Measurements from ENCODE around the gene LIN7B. TPM values are rescaled to one million over a fixed set of nuclear protein-coding genes. Genes with fewer than 3 reads are reported as not detected.

LIN7B gene
- total and polyA plus RNA-seq, 2 of the 13 experiments (the other 11 are each of a cell fraction or from before 2014, with no cell fraction given) = 5.3 to 7.6 TPM

DNA sequence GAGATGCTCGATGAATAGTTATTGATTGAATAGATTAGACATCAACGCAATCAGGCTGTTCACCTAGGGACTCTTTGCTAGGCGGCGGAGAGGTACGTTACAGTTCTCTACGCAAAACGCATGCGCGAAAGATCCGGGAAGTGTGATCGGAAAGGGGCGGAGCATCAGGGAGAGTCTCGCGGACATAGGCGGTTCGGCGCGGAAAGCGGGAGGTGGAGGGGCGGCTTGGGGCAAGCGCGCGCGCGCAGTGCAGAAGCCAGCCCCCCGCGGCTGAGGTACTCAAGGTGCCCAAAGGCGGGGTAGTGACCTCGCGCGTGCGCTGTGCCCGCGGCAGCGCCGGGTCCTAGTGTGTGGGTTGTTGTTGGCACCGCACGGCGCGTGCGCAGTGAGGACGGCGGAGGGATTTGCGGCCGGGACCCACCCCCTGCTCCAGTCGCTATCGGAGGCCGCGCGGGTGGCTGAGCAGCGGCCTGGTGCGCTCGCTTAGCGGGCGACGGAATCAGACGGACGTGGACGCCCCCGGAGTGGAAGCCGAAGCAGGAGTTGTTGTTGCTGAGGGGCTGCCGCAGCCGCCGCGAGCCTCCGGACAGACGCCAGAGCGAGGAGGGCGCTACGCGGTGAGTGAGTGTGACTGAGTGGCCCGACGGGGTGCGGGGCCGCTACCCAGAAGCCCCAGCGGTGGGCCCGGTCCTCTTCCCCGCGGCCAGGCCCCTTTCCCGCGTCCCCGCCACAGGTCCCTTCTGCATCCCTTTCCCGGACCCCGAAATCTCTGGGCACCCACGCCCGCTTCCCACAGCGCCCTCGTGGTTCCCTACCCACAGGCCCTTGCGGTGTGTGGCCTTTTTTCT lies 28.9 kb upstream of the LIN7B start, which contains the start of gene SNRNP70 (continued):
- TF ChIP-seq, protein P1, sequence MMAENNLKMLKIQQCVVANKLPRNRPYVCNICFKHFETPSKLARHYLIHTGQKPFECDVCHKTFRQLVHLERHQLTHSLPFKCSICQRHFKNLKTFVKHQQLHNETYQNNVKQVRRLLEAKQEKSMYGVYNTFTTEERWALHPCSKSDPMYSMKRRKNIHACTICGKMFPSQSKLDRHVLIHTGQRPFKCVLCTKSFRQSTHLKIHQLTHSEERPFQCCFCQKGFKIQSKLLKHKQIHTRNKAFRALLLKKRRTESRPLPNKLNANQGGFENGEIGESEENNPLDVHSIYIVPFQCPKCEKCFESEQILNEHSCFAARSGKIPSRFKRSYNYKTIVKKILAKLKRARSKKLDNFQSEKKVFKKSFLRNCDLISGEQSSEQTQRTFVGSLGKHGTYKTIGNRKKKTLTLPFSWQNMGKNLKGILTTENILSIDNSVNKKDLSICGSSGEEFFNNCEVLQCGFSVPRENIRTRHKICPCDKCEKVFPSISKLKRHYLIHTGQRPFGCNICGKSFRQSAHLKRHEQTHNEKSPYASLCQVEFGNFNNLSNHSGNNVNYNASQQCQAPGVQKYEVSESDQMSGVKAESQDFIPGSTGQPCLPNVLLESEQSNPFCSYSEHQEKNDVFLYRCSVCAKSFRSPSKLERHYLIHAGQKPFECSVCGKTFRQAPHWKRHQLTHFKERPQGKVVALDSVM (CRISPR knock-in tag; IDR thresholded peaks at IDR 0.05) = peak; percentile 77
- TF ChIP-seq, protein P2, sequence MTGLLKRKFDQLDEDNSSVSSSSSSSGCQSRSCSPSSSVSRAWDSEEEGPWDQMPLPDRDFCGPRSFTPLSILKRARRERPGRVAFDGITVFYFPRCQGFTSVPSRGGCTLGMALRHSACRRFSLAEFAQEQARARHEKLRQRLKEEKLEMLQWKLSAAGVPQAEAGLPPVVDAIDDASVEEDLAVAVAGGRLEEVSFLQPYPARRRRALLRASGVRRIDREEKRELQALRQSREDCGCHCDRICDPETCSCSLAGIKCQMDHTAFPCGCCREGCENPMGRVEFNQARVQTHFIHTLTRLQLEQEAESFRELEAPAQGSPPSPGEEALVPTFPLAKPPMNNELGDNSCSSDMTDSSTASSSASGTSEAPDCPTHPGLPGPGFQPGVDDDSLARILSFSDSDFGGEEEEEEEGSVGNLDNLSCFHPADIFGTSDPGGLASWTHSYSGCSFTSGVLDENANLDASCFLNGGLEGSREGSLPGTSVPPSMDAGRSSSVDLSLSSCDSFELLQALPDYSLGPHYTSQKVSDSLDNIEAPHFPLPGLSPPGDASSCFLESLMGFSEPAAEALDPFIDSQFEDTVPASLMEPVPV (CRISPR knock-in tag; IDR thresholded peaks at IDR 0.05) = no peak
- TF ChIP-seq, protein P3, sequence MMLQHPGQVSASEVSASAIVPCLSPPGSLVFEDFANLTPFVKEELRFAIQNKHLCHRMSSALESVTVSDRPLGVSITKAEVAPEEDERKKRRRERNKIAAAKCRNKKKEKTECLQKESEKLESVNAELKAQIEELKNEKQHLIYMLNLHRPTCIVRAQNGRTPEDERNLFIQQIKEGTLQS (CRISPR knock-in tag; IDR thresholded peaks at IDR 0.05) = peak; percentile 54
- TF ChIP-seq ZNF3 (CRISPR knock-in tag; IDR thresholded peaks at IDR 0.05) (0 out of 2 replicates have a peak, but pooled peaks have one; percentile 11), KAT7 (CRISPR knock-in tag; IDR thresholded peaks at IDR 0.05; ENCODE audit: borderline replicate concordance) (peak; percentile 90; the same call in 1 of the 2 replicates), ZNF44 (CRISPR knock-in tag; IDR thresholded peaks at IDR 0.05) (no peak), PRMT3 (CRISPR knock-in tag; IDR thresholded peaks at IDR 0.05; ENCODE audit: borderline replicate concordance, low read depth) (no peak), MXD4 (CRISPR knock-in tag; IDR thresholded peaks at IDR 0.05) (peak; percentile 66), ZNF83 (CRISPR knock-in tag; IDR thresholded peaks at IDR 0.05; ENCODE audit: borderline replicate concordance) (no peak), MTF2 (CRISPR knock-in tag; IDR thresholded peaks at IDR 0.05; ENCODE audit: borderline replicate concordance) (no peak), DPF2 (CRISPR knock-in tag; IDR thresholded peaks at IDR 0.05; ENCODE audit: borderline replicate concordance, low read depth) (no peak), RFX1 (IDR thresholded peaks at IDR 0.05) (no peak)
- TF ChIP-seq, protein P4, sequence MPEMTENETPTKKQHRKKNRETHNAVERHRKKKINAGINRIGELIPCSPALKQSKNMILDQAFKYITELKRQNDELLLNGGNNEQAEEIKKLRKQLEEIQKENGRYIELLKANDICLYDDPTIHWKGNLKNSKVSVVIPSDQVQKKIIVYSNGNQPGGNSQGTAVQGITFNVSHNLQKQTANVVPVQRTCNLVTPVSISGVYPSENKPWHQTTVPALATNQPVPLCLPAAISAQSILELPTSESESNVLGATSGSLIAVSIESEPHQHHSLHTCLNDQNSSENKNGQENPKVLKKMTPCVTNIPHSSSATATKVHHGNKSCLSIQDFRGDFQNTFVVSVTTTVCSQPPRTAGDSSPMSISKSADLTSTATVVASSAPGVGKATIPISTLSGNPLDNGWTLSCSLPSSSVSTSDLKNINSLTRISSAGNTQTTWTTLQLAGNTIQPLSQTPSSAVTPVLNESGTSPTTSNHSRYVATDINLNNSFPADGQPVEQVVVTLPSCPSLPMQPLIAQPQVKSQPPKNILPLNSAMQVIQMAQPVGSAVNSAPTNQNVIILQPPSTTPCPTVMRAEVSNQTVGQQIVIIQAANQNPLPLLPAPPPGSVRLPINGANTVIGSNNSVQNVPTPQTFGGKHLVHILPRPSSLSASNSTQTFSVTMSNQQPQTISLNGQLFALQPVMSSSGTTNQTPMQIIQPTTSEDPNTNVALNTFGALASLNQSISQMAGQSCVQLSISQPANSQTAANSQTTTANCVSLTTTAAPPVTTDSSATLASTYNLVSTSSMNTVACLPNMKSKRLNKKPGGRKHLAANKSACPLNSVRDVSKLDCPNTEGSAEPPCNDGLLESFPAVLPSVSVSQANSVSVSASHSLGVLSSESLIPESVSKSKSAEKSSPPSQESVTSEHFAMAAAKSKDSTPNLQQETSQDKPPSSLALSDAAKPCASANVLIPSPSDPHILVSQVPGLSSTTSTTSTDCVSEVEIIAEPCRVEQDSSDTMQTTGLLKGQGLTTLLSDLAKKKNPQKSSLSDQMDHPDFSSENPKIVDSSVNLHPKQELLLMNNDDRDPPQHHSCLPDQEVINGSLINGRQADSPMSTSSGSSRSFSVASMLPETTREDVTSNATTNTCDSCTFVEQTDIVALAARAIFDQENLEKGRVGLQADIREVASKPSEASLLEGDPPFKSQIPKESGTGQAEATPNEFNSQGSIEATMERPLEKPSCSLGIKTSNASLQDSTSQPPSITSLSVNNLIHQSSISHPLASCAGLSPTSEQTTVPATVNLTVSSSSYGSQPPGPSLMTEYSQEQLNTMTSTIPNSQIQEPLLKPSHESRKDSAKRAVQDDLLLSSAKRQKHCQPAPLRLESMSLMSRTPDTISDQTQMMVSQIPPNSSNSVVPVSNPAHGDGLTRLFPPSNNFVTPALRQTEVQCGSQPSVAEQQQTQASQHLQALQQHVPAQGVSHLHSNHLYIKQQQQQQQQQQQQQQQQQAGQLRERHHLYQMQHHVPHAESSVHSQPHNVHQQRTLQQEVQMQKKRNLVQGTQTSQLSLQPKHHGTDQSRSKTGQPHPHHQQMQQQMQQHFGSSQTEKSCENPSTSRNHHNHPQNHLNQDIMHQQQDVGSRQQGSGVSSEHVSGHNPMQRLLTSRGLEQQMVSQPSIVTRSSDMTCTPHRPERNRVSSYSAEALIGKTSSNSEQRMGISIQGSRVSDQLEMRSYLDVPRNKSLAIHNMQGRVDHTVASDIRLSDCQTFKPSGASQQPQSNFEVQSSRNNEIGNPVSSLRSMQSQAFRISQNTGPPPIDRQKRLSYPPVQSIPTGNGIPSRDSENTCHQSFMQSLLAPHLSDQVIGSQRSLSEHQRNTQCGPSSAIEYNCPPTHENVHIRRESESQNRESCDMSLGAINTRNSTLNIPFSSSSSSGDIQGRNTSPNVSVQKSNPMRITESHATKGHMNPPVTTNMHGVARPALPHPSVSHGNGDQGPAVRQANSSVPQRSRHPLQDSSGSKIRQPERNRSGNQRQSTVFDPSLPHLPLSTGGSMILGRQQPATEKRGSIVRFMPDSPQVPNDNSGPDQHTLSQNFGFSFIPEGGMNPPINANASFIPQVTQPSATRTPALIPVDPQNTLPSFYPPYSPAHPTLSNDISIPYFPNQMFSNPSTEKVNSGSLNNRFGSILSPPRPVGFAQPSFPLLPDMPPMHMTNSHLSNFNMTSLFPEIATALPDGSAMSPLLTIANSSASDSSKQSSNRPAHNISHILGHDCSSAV (CRISPR knock-in tag; IDR thresholded peaks at IDR 0.05; ENCODE audit: borderline replicate concordance) = 0 out of 2 replicates have a peak, but pooled peaks have one; percentile 17
- TF ChIP-seq, protein P5, sequence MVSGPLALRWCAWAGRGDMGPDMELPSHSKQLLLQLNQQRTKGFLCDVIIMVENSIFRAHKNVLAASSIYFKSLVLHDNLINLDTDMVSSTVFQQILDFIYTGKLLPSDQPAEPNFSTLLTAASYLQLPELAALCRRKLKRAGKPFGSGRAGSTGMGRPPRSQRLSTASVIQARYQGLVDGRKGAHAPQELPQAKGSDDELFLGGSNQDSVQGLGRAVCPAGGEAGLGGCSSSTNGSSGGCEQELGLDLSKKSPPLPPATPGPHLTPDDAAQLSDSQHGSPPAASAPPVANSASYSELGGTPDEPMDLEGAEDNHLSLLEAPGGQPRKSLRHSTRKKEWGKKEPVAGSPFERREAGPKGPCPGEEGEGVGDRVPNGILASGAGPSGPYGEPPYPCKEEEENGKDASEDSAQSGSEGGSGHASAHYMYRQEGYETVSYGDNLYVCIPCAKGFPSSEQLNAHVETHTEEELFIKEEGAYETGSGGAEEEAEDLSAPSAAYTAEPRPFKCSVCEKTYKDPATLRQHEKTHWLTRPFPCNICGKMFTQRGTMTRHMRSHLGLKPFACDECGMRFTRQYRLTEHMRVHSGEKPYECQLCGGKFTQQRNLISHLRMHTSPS (CRISPR knock-in tag; IDR thresholded peaks at IDR 0.05; ENCODE audit: low read depth) = no peak

Data from HepG2 (cell line).